GM12878 (cell line): ENCODE data around the gene GABBR2. TPM values are rescaled to one million over a fixed set of nuclear protein-coding genes. Genes with fewer than 3 reads are reported as not detected.

Experiments used
- ATAC-seq: fragments of 200-7000 bp; cut with Tn5 transposase; 3 replicates; pipeline ENCODE4 v1.9.1; 2020; ENCODE audit warnings: mild to moderate bottlenecking, moderate library complexity
- BruUV-seq: library from RNA; stranded (reverse); fragments of 400-500 nt; replicated peaks from 2 replicates; lab custom pipeline; 2021; lab: Mats Ljungman, UMichigan
- CTCF ChIA-PET: fragments of 300-600 bp; sonication (Branson Sonifier 250); formaldehyde crosslinking; extraction: SDS; loops from one replicate; lab custom pipeline; 2021; ENCODE audit warnings: inconsistent platforms; lab: Yijun Ruan, JAX
- POLR2A ChIA-PET: fragments of 350-600 bp; formaldehyde crosslinking; extraction: SDS; loops from one replicate; lab custom pipeline; 2021; ENCODE audit warnings: inconsistent platforms; lab: Charles Lee
- RAD21 ChIA-PET: fragments of 300-600 bp; sonication (Branson Sonifier 250); formaldehyde crosslinking; loops from one replicate; lab custom pipeline; 2023; ENCODE audit warnings: antibody characterized with exemption; ENCODE audit not compliant: unreplicated experiment; lab: Charles Lee
- SMC1A ChIA-PET: fragments of 300-600 bp; sonication (Branson Sonifier 250); formaldehyde crosslinking; loops from one replicate; lab custom pipeline; 2023; ENCODE audit not compliant: unreplicated experiment, uncharacterized antibody; lab: Charles Lee
- DNase-seq: peaks from one replicate; pipeline ENCODE4 v3.0.0-alpha.2; 2011; ENCODE audit warnings: low read depth, low spot score
- FAIRE-seq: peaks from 3 replicates; lab custom pipeline; 2011; peaks lifted over from hg19 to GRCh38; lab: Jason Lieb, UNC
- H2AFZ ChIP-seq: 2 replicates; pipeline ENCODE4 v1.6.0; 2011; ENCODE audit warnings: low read depth, low read length, control low read depth; ENCODE audit not compliant: control insufficient read depth
- H3K27ac ChIP-seq: 2 replicates; pipeline ENCODE4 v1.5.1; 2011; ENCODE audit warnings: control low read depth; ENCODE audit not compliant: control insufficient read depth, insufficient read depth
- H3K27me3 ChIP-seq, 2 experiments: replicated peaks in 1 of 2; 2 replicates each; pipeline versions ENCODE4 v1.6.0 to v1.6.1; 2011; ENCODE audit warnings: low read length in 1 of 2; ENCODE audit not compliant: control insufficient read depth in 2 of 2, insufficient read depth in 2 of 2
- H3K36me3 ChIP-seq, 2 experiments: 2 replicates each; pipeline ENCODE4 v1.5.1; 2011; ENCODE audit warnings: low read length in 1 of 2; ENCODE audit not compliant: control insufficient read depth in 2 of 2, insufficient read depth in 2 of 2
- H3K4me1 ChIP-seq: 2 replicates; pipeline ENCODE4 v1.6.1; 2011; ENCODE audit warnings: mild to moderate bottlenecking, low read length, moderate library complexity, mixed read lengths; ENCODE audit not compliant: control insufficient read depth, insufficient read depth
- H3K4me2 ChIP-seq: 2 replicates; pipeline ENCODE4 v1.6.0; 2011; ENCODE audit warnings: control low read depth; ENCODE audit not compliant: control insufficient read depth, insufficient read depth
- H3K4me3 ChIP-seq: fragments of 200-600 bp; sonication (generic); 2 replicates; pipeline ENCODE4 v1.5.1; 2016
- H3K79me2 ChIP-seq: 2 replicates; pipeline ENCODE4 v1.6.0; 2011; ENCODE audit warnings: low read length; ENCODE audit not compliant: control insufficient read depth, insufficient read depth
- H3K9ac ChIP-seq: 2 replicates; pipeline ENCODE4 v1.8.0; 2011; ENCODE audit warnings: low read length, control low read depth, mixed read lengths; ENCODE audit not compliant: control insufficient read depth, insufficient read depth
- H3K9me3 ChIP-seq: replicated peaks from 3 replicates; pipeline ENCODE4 v1.5.1; 2011; ENCODE audit warnings: mild to moderate bottlenecking, low read length; ENCODE audit not compliant: control insufficient read depth, insufficient read depth
- H4K20me1 ChIP-seq: 2 replicates; pipeline ENCODE4 v1.6.0; 2011; ENCODE audit not compliant: control insufficient read depth, insufficient read depth
- KAT2A ChIP-seq: conservative IDR thresholded peaks from 2 replicates; pipeline ENCODE4 v1.6.1; 2011; ENCODE audit warnings: low read depth, low read length; ENCODE audit not compliant: control insufficient read depth
- MXI1 ChIP-seq: fragments of 150-350 bp; IDR thresholded peaks from 2 replicates; pipeline ENCODE4 v1.6.1; 2011; ENCODE audit warnings: low read depth, mild to moderate bottlenecking, inconsistent platforms, low read length, improper control_type of control experiment
- PML ChIP-seq: IDR thresholded peaks from 2 replicates; pipeline ENCODE4 v1.6.1; 2012; ENCODE audit warnings: low read length, inconsistent platforms
- RUNX3 ChIP-seq: IDR thresholded peaks from 2 replicates; pipeline ENCODE4 v1.6.1; 2012; ENCODE audit warnings: low read length, inconsistent platforms
- SRF ChIP-seq, 2 experiments: IDR thresholded peaks; 2 replicates each; pipeline ENCODE4 v1.6.1; 2011; ENCODE audit warnings: low read depth in 2 of 2, low read length in 2 of 2, mild to moderate bottlenecking in 1 of 2, moderate library complexity in 1 of 2
- ZZZ3 ChIP-seq: IDR thresholded peaks from 2 replicates; pipeline ENCODE4 v1.6.1; 2011; ENCODE audit warnings: low read depth; ENCODE audit not compliant: control insufficient read depth, insufficient read length
- WGBS: methylation state at CpG from one replicate; pipeline ENCODE4 v1.1.6; 2016; ENCODE audit warnings: low lambda C conversion rate; ENCODE audit not compliant: insufficient replicate concordance, insufficient coverage; ENCODE audit errors: missing lambda C conversion rate; 5-methylcytosine and 5-hydroxymethylcytosine counted together
- in situ Hi-C: fragments of 300-500 bp; cut with MboI; formaldehyde crosslinking; loops from 9 replicates; pipeline ENCODE4 v1.14.3; 2018; ENCODE audit warnings: mixed read lengths
- intact Hi-C: fragments of 100-400 bp; cut with micrococcal nuclease; formaldehyde crosslinking; loops from one replicate; pipeline ENCODE4 v1.14.2; 2022; ENCODE audit not compliant: unreplicated experiment
- polyA plus RNA-seq, 11 experiments: library from polyadenylated mRNA; depleted of rRNA in 4 of 11; unstranded in 6 of 11; stranded (reverse) in 5 of 11; fragments of >200 nt; fragmentation: Nextera tagmentation in 4 of 11; fragmentation: Illumina TruSeq in 1 of 11; extraction: Ambion mirVana in 4 of 11; extraction: Trizol in 1 of 11; gene quantifications; 1 replicate in 1 of 11; 2 replicates in 10 of 11; pipeline versions ENCODE4 v1.2.1 to v1.2.3, GENCODE V29; 2011 to 2016; ENCODE audit warnings: inconsistent platforms in 2 of 11, missing spikeins in 2 of 11, low read depth in 1 of 11
- total RNA-seq, 4 experiments: library from RNA; depleted of rRNA in 3 of 4; stranded (reverse); fragments of >200 nt in 3 of 4; fragmentation: Illumina TruSeq in 1 of 4; extraction: Trizol in 1 of 4; gene quantifications; 2 replicates each; pipeline versions ENCODE4 v1.2.1 to v1.2.3, GENCODE V29; 2013 to 2021

The GABBR2 gene
- total and polyA plus RNA-seq, 10 of the 15 experiments (the other 5 are each of a cell fraction or from before 2014, with no cell fraction given) = 0.02 to 2.2 (median 0.06) TPM; not detected in 2

- no peak for TF ChIP-seq ZZZ3
- TF ChIP-seq, all 136 proteins: peak for 0
Observed at GRCh38 chr9:98249771-98250170, 459.0 kb downstream of the GABBR2 start (continued).

GRCh38 chr9:98248737-98249474 lies 459.8 kb downstream of the GABBR2 start:
- SMC1A ChIA-PET = no interaction called here
- no peaks in the 10 kb centered on the region for H3K9me3 ChIP-seq
- H3K79me2 ChIP-seq = no peaks in the 10 kb centered on the region
- CTCF ChIA-PET = no interaction called here
- H3K36me3 ChIP-seq = no peaks in the 10 kb centered on the region
- no peaks in the 10 kb centered on the region for H4K20me1 ChIP-seq
- H3K9ac ChIP-seq = no peak overlapping the region
- no peak for TF ChIP-seq MXI1
- TF ChIP-seq PML = no peak
- no peak for TF ChIP-seq SRF (IDR thresholded peaks at IDR 0.05; ENCODE audit: low read depth in 2 of 2, low read length in 2 of 2)
- TF ChIP-seq KAT2A = no peak
- TF ChIP-seq RUNX3 = no peak
- TF ChIP-seq, all 136 proteins: peak for 0
- Histone ChIP-seq H3K4me2 (no peak overlapping the region), H3K27ac (no peak overlapping the region), H3K4me1 (no peaks in the 10 kb centered on the region), H3K27me3 (no peaks in the 10 kb centered on the region), H2AFZ (no peak overlapping the region), H3K4me3 (no peak overlapping the region)
- ATAC-seq (no peak), FAIRE-seq (no peak), DNase-seq (no peak)
- in situ Hi-C loops (no loop called here), intact Hi-C loops (no loop called here)
- BruUV-seq = no TSS peak
- RAD21 ChIA-PET = no interaction called here
- POLR2A ChIA-PET = interaction anchor here (0.8 kb wide), 1 partner anchor 326 kb away, joined by 3 read pairs; no protein-coding TSS in a partner anchor
- WGBS = 49% methylated on average over 16 of the region's 16 CpGs
